ENCODE measurements around the gene PAM16.
"Not testable (repeated sequence)": the region's sequence is repeated elsewhere in the genome, so short reads cannot be mapped to it uniquely, and the experiment has no call there.

The PAM16 gene

DNA sequence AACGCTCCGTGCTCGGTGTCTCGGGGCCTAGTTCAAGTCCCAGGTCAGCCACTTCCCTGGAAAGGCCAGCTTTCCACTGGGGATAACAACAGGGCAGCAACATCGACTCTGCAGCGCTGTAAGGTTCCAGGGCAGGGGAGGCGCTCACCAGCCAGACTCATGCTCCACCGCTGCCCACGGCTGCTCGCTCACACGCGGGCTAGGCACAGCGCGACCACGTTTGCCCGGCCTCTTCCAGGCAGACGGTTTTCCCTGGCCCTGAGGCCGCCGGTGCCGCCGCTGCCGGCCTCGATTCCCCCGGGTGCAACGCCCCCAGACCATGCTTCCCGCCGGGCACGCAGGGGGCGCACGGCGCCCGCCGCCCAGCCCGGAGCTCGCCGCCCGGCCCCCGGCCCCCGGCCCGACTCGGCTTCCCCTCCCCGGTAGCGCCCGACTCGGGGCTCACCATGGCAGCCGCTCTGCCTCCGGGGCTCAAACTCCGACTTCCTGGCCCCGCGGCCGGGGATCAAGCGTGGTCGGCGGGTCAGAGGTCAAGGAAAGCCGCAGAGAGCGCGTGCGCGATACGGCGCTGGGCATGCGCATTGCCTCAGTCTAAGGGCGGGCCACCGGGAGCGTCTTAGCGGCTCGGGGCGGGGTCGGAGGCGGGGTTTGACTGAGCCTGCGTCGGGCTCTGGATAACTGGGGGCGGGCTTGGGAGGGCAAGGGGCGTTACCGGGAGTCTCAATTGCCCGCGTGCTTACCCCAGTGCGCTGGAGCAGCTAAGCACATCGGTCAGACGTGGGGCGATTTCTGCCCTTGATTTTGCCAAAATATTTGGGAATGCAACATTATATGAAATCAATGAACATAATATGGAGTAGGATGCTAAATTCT is at the start of gene PAM16:
TSS of gene PAM16 (minus strand) at position 535 of the 873 bp plus-strand sequence. CDS start at position 448, 87 bp downstream.
- peak; percentile 99 for DNase-seq

DNA sequence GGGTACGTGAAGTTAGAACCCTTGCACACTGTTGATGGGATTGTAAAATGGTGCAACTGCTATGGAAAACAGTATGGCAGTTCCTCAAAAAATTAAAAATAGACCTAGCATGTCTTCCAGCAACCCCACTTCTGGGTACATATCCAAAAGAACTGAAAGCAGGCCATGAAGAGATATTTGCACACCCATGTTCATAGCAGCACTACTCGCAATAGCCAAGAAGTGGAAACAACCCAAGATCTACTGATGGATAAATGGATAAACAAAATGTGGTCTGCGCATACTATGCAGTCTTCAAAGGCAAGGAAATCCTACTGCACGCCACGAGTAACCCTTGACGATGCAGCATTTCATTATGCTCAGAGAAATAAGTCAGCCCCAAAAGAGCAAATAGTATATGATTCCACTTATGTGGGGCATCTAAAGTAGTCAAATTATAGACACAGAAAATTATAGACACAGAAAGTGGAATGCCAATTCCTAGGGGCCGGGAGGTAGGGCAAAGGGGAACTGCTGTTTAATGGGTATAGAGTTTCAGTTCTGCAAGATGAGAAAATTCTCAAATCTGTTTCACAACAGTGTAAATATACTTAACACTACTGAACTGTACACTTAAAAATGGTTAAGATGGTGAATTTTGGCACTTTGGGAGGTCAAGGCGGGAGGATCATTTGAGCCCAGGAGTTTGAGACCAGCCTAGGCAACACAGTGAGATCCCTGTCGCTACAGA is 48.0 kb upstream of the PAM16 start:
- DNase-seq: no peak

DNA sequence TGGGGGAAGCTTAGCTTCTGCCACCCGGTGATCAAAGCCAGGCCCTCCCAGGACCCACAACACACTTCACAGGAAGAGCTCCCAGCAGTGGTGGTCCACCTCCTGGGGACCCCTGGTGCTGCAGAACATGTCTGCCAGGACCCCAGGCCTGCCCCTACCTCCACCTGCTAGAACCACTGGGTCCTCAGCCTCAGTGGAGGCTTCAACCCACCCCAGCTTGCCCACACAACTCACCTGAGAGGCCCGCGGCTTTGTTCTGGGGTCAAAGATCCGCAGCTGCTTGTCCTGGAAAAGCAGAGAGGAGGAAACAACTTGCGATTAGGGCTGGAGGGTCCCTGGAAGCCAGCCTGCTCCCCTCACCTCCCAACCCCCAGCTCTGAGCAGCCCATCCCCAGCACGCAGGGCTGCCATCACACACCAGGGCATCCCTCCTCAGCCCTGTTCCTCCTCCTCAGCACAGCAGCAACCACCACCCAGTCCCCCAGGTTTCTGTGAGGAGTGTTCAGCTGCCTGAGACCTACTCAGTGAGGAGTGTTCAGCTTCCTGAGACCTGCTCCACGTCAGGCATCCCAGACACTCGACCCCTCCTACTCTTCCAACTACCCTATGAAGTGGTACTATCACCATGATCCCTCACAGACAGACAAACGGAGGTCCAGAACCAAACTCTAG is 44.1 kb upstream of the PAM16 start:
- no peak for DNase-seq

DNA sequence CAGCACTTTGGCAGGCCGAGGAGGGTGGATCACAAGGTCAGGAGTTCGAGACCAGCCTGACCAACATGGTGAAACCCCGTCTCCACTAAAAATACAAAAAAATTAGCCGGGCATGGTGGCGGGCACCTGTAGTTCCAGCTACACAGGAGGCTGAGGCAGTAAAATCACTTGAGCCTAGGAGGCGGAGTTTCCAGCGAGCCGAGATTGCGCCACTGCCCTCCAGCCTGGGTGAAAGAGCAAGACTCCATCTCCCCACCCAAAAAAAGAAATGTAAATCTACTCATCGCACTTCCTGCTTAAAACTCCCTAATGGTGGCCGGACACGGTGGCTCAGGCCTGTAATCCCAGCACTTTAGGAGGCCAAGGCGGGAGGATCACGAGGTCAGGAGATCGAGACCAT is 42.7 kb upstream of the PAM16 start:
- not testable (repeated sequence) for DNase-seq

DNA sequence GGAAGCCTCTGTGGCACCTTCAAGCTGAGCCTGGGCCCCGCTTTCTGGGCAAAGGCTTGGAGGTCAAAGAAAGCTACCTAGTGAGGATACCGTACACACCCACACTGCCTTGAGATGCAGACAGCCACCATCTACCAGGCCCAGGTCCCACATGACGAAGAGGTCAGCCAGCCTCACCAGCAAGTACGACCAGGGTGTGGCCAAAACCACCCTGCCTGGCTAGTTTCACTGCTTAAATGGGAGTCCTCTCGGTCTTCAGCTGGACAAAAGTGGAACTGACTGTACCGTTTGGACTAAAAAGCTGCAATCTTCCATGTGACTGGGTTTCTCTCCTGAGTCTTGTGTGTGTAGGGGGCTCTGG is 42.1 kb upstream of the PAM16 start:
- no peak for DNase-seq

DNA sequence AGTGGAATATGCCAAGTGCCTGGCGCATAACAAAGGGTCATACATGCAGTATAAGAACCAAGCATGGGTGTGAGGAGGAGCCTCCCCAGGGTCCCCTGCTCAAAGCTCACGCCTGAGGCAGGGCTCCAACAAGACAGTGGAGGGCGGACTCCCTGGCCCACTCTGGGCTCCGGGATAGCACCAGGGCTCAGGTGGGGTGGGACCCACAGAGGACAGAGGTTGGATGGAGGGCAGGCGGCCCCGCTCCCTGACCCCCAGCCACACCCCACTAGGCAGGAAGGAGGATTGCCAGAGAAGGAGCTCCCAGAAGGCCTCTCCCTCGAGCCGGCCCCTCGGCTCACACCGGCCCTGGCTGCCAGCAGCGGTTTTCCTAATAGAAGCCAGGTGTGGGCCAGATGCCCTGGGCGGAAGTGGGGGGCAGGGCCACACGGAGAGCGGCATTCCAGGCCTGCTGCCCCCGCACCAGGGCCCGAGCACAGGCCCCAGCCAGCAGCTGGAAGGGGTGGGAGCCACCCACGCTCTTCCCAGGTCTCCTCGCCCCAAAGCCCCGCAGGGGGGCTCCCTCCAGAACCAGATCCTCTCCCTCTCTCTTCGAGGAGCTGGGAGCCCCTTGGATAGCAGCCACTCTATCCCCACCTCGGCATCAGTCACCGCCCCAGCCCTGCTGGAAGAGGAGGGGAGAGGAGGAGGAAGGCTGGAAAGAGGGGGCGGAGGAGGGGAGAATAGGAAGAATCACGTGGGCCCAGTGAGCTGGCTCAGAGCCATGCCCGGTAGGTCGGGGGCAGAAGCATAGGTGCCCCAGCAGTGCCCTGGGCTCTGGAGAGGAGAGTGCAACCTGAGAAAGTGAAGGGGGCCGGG is 41.5 kb upstream of the PAM16 start:
- no peak for DNase-seq

DNA sequence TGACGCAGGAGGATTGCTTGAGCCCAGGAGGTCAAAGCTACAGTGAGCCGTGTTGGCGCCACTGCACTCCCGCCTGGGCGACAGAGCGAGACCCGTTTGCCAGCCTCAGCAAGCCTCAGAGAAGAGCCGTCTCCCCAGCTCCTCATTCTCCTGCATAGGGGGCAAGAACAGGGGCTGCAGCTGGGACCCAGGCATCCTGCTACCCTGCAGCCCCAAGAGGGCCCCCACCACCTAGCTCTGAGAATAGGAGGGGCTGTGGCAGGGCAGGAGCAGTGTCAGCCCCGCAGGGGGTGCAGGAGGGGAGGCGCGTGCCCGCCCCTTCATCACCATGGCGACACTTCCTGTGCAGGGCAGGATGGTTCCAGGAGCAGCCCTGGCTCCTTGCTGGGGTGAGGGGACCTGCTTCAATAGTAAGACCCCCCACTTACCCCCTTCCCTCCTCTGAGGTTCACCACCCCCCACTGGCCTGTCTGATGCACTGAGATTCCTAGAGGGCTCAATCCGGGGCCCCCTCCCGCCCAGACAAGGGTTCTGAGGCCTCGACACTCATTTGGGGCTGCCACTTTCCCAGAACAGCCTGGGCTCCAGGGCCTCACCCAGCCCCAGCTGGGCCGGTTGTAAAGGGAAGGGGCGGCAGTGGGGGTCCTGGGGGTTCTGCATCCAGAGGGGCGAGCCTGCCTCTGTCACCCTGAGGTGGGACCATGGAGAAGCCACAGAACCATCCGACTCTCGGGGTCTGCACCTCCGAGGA is 40.7 kb upstream of the PAM16 start:
- no peak for DNase-seq

DNA sequence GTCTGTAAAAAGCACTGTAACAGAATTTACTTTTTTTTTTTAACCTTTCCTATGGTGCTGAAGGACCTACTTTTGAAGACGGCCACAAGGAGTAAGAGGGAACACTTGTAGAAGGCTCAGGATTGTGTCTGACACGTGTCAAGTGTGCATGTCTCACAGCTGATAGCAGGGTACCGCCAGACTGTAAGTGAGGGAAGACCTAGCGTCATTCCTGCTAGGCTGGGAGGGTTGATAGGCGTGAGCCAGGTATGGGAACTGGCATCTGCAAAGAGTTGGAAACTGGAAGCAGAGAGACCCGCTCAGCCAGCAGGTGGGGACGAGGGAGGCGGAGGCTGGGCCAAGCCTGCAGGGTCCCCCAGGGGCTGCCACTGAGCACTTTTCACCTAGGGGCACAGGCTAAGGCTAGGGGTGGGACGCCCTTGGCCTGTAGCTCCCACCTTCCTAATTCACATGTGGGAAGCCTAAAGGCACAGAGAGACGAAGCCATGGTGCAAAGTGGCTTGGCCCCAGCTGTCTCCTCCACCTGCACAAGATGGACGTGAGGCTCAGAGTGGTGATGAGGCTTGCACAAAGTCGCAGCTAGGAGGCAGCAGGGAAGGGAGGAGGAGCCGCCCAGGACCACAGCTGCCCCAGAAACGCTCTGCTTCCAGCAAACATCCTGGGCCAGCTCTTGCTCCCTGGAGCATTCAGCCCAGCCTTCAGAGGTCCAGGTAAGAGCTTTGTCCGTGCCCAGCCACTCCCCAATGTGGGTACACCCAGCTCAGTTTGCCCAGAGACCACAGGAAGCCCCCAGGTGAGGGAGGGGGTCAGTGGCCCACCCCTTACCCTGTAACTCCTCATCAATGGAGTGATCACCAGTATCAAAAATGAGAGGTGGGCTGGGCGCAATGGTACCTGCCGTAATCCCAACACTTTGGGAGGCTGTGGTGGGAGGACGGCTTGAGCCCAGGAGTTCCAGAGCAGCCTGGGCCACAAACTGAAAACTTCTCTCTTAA is 39.4 kb upstream of the PAM16 start:
- DNase-seq: no peak

DNA sequence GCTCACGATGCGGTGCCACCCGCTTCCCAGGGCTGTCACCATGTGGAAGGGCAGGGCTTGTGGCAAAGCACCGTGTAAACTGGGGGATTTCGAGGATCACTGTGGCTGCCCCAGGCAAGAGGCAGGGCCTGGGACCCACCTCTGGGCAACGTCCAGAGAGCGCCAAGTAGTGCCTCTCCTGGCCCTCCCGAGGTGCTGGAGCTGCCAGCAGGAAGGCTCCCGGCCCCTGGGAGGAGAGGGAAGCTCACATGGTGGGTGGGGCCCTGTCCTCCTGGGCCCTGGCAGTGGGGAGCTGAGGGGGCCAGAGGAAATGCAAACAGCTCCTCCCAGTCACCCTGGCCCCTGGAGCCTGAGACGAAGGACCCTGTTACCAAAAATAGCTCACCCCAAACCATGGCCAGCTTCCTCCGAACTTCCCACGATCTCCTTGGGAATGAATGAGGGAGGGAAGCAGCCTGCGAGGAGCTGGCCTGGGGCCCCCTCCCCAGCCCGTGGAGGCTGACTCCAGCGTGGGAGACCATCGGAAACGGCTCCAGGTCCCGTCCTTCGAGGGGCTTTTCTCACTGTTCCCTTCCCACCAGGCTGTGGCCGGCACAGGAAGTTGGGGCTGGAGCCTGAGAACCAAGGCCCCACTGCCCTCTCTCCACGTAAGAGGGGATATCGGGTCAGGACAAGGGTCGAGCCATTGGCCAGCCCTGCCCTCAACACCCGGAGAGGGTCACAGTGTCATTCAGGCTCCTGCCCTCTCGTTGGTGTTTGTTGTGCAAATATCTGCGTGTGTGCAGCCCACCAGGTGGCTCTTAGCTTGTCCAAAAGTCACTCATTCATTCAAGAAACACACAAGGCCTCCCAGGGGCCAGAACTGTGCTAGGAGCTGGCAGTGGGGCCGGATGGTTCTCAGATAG is 38.2 kb upstream of the PAM16 start:
- DNase-seq: no peak

DNA sequence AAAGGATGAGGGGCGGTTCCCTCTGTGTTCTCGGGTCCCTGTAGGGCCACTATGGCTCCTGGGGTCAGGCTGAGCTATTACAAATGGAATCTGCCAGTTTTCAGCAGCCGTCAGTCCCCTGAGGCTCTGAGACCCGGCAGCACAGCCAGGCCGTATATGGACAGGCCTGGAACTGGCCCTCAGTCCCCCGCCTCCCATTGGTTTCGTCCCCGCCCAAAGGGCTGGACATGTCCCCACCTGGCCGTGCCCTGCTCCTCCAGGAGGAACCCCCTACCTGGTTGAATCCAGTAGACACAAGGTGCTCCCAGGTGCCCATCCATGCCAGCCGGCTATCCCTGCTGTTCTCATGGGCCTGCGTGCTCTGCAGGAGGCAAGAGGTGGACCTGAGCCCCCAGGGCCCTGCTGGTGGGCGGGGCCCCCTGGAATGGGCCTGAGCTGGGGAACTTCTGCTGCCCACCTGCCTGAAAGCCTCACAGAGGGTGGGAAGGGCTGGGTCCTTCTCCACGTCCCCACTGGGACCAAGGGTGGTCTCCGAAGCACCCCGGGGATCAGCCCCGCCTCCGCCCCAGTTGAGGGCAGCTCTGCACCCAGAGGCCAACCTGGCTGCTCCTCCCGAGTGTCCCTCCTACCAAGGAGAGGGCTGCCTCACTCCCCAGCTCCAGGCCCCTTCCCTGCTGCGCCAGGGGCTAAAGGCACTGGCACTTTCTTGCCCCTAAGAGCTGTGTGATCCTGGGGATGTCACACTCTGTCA is 37.3 kb upstream of the PAM16 start:
- DNase-seq: no peak

DNA sequence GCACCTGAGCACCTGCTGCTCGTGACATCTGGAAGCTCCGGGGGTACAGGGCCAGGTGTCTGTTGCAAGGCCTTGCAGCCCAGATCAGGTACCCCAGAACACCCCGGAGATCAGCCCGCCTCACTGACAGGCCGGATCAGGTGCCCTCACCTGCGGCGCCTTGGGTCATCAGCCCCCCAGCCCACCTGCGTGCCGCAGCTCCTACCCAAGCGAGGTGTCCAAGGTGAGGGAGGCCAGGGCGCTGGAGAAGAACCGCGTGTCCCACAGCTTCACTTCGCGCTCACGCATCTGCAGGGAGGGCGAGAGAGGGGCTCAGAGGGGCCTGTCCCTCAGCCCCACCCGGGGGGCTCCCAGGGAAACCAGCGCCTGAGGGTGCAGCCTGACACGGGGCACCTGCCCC is 36.7 kb upstream of the PAM16 start:
- no peak for DNase-seq

DNA sequence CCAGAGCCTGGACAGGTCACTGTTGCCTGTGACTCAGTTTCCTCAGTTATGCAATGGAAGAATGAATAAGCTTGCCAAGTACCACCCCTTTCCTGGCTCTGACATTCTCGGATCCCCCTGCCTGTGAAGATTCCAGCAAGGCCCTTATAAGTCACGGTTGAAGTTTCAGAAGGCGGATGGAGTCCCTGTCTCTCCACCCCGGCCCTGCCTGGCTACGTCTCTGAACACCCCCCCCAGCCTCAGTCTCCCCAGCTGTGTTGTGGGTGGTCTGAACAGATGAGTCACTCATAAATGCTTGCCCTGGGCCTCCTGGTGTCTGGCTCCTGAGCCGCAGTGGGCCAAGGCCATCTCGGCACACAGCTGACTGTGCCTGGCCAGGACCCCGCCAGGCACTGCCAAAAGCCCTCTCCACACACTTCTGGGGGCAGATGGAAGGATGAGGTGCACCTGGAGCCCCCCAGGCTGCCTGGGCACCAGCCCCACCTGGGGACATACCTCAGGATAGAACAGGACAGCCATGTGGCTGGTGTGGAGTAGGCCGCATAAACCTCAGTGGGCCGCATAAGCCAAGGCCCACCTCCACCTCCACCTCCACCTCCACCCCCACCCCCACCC is 35.9 kb upstream of the PAM16 start:
- no peak for DNase-seq

DNA sequence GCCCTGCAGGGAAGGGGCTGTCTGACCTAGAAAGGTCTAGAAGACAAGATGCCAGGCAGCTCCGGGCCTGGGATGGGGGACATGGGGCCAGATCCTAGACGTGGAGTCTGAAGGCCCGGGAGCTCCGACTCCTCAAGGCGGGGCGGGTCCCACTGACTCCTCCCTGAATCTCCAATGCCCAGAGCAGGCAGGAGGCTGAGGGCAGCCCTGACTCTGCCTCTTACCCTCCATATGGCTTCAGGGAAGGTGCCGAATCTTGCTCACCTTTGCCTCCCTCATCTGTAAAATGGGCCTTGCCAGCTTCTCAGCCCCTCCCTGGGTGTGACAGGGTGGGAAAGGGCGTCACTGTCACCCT is 35.3 kb upstream of the PAM16 start:
- no peak for DNase-seq

DNA sequence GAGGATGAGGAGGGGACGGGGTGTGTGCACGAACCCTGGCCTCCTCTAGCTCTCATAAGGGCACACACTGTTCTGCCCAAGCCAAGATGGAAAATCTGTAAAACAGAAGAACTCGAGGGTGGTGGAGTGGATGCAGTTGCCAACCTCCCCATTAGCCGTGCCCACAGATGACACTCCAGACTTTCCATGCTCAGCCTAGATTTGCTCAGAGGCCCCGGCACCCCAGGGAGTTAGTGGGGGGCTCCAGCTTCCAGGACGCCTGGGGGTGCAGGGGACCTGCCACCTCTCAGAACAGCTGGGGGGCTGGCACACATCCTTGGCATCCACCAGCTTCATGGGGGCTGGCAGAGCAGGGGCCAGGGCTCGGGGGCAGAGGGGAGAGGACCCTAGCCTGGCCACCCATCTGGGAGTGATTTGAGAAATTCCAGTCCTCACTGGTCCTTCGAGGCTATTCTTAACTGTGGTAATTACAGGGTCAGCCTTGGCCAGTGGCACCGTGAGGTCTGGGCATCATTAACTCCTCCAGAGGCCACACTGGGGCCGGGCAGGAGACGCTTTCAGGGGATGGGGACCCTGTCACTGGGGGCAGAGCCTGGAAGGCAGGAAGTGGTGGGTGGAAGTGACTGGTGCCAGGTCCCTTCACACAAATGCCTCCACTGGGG is 34.8 kb upstream of the PAM16 start:
- no peak for DNase-seq

DNA sequence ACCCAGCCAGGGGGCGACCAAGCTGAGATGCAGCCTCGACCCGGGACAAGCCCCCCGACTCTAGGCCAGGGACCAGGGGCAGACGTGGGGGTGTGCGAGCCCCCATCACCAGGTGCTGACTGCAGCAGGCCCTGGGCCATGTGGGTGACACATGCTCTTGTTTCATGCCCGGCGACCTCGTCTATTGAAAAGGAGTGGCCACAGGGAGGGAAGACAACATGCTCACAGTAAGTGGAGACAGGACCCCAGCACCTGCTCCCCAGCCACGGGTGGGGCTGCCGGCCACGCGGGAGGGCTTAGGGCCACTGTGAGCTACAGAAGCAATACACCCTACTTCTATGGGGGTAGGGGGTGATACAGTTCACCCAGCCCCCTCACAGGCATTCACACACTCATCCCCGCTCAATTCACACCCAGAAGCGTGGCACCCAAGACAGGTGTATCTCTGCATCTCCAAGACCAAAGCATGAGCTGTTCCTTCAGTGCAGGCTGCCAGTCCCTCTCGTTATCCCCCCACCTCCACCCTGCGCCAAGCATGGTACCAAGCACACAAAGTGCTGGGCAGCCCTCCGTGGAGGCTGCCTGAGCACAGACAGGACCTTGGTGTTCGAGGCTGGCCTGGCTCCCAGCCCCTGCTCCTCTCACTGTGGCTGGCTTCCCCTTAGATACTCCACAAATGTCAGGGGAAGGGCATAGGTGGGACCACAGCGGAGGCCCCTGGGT is 34.1 kb upstream of the PAM16 start:
- DNase-seq: no peak

DNA sequence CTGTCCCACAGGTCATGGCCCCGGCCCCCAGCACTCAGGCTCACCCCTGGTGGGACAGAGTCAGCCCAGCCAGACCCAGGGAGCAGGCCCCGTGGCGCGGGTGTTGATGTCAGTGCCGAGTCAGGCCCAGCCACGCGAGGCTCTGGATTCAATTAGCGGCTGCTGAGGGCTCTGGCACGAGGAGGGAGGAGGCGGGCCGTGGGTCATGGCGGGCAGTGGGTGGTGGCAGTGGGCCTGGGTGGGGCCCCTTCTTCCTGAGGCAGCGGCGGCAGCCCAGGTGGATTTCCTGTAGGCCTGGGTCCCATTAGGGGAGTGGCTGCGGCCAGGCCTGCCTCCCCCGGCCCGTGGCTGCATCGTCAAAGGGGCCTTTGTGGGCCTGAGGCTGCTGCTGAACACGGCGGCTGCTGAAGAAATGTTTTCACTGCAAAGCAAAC is 33.4 kb upstream of the PAM16 start:
- DNase-seq: no peak
